Fibroblast of skin of left biceps (primary cell): ENCODE results near the gene AKT3.
A peak's percentile ranks its signal among the peaks of the same experiment; 100 is the strongest.
"Not testable (repeated sequence)": the region's sequence is repeated elsewhere in the genome, so short reads cannot be mapped to it uniquely, and the experiment has no call there.

ENCODE experiments used
- DNase-seq, 2 experiments: peaks; one replicate each; pipeline ENCODE4 v3.0.0-alpha.2; 2013; ENCODE audit warnings: low read depth in 2 of 2

AKT3 gene

GRCh38 chr1:243786531-243786930 lies 63.5 kb downstream of the AKT3 start:
- DNase-seq, result no peak

- DNase-seq, result no peak
Observed at GRCh38 chr1:243784506-243784905, 65.5 kb downstream of the AKT3 start.

GRCh38 chr1:243783714-243784113 lies 66.3 kb downstream of the AKT3 start:
- no peak for DNase-seq

- DNase-seq, result not testable (repeated sequence)
Observed at GRCh38 chr1:243772361-243773050, 77.5 kb downstream of the AKT3 start.

- DNase-seq, result no peak
Observed at GRCh38 chr1:243770860-243771259, 79.2 kb downstream of the AKT3 start.

- DNase-seq, result no peak
Observed at GRCh38 chr1:243765676-243766075, 84.4 kb downstream of the AKT3 start.

- no peak for DNase-seq
Observed at GRCh38 chr1:243763806-243764205, 86.2 kb downstream of the AKT3 start.

GRCh38 chr1:243758647-243759046 lies 91.4 kb downstream of the AKT3 start:
- DNase-seq, result no peak

- no peak for DNase-seq
Observed at GRCh38 chr1:243756529-243756928, 93.5 kb downstream of the AKT3 start.

- no peak for DNase-seq
Observed at GRCh38 chr1:243754348-243754747, 95.7 kb downstream of the AKT3 start.

- no peak for DNase-seq
Observed at GRCh38 chr1:243751506-243751905, 98.5 kb downstream of the AKT3 start.

GRCh38 chr1:243748706-243749283 lies 101.2 kb downstream of the AKT3 start:
- peak; percentile 36 to 48 for DNase-seq

GRCh38 chr1:243748227-243748626 lies 101.8 kb downstream of the AKT3 start:
- no peak for DNase-seq

- DNase-seq, result no peak
Observed at GRCh38 chr1:243746751-243747150, 103.3 kb downstream of the AKT3 start.

GRCh38 chr1:243745356-243745755 lies 104.7 kb downstream of the AKT3 start:
- no peak for DNase-seq

- DNase-seq, result no peak
Observed at GRCh38 chr1:243742819-243743218, 107.2 kb downstream of the AKT3 start.

- DNase-seq, result peak in 1 of 2 experiments; percentile 23
Observed at GRCh38 chr1:243740255-243740999, 109.6 kb downstream of the AKT3 start.

GRCh38 chr1:243739335-243740003 lies 110.6 kb downstream of the AKT3 start:
- DNase-seq, result no peak

- no peak for DNase-seq
Observed at GRCh38 chr1:243738020-243738419, 112.0 kb downstream of the AKT3 start.

- no peak for DNase-seq
Observed at GRCh38 chr1:243735457-243735856, 114.6 kb downstream of the AKT3 start.

GRCh38 chr1:243734308-243734695 lies 115.7 kb downstream of the AKT3 start:
- DNase-seq, result no peak

- DNase-seq, result no peak
Observed at GRCh38 chr1:243733670-243734307, 116.3 kb downstream of the AKT3 start.
